IPS DF 6.9 (cell line): ENCODE data around the gene BRWD1.

Source experiments
- DNase-seq: peaks from one replicate; pipeline ENCODE4 v3.0.0-alpha.2; 2013; ENCODE audit warnings: low read depth, low spot score
- H3K27ac ChIP-seq: one replicate; pipeline ENCODE4 v1.5.1; 2013; ENCODE audit warnings: low read length, control low read depth
- H3K27me3 ChIP-seq: 2 replicates; pipeline ENCODE4 v1.6.1; 2013; ENCODE audit warnings: mild to moderate bottlenecking, low read length; ENCODE audit not compliant: control insufficient read depth, insufficient read depth
- H3K36me3 ChIP-seq: 2 replicates; pipeline ENCODE4 v1.6.1; 2013; ENCODE audit warnings: low read length; ENCODE audit not compliant: control insufficient read depth, insufficient read depth
- H3K4me1 ChIP-seq: 2 replicates; pipeline ENCODE4 v1.6.1; 2013; ENCODE audit warnings: low read length; ENCODE audit not compliant: control insufficient read depth, insufficient read depth
- H3K4me3 ChIP-seq: 2 replicates; pipeline ENCODE4 v1.5.1; 2013; ENCODE audit warnings: mild to moderate bottlenecking, low read length
- H3K9me3 ChIP-seq: 2 replicates; pipeline ENCODE4 v1.6.1; 2013; ENCODE audit warnings: low read length, inconsistent platforms; ENCODE audit not compliant: control insufficient read depth, insufficient read depth
- WGBS: extraction: QIAGEN DNeasy Blood & Tissue Kit; methylation state at CpG from one replicate; pipeline ENCODE4 v1.1.7; 2013; ENCODE audit warnings: mixed read lengths, missing lambda C conversion rate; ENCODE audit not compliant: insufficient read length, insufficient coverage; 5-methylcytosine and 5-hydroxymethylcytosine counted together

The BRWD1 gene

DNA sequence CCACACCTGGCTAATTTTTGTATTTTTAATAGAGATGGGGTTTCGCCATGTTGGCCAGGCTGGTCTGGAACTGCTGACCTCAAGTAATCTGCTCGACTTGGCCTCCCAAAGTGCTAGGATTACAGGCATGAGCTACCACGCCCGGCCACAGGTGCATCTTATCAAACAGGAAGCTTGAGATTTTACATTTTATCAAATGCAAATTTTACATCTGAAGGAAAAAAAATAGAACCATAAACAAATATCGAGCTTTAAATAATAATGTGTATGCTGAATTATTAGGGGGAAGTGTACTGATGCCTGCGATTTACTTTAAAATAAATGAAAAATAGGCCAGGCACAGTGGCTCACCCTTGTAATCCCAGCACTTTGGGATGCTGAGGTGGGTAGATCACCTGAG, 16.6 kb upstream of the BRWD1 start:
- no peak for DNase-seq
- no peaks in the 10 kb centered on the region for H3K9me3 ChIP-seq
- H3K27ac ChIP-seq, result no peak overlapping the region
- H3K36me3 ChIP-seq, result no peaks in the 10 kb centered on the region
- no peak overlapping the region for H3K4me3 ChIP-seq
- H3K27me3 ChIP-seq, result no peaks in the 10 kb centered on the region
- no peaks in the 10 kb centered on the region for H3K4me1 ChIP-seq
- WGBS, result no CpG with 5 or more reads among the region's 6 CpGs

DNA sequence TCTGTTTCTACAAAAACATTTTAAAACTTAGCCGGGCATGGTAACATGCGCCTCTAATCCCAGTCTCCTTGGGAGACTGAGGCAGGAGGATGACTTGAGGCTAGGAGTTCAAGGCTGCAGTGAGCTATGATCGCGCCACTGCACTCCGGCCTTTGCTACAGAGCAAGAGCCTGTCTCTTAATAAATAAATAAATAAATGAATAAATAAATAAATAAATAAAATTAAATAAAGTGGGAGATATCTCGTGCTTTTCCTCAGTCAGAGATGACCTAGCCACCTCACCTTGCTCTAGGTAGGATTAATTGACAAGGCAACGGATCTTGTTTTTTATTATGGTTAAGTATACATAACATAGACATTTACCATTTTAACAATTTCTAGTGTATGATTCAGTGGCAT, 14.3 kb upstream of the BRWD1 start:
- Histone ChIP-seq H3K4me3 (no peak overlapping the region), H3K27me3 (no peaks in the 10 kb centered on the region), H3K4me1 (no peaks in the 10 kb centered on the region), H3K9me3 (no peaks in the 10 kb centered on the region), H3K36me3 (no peaks in the 10 kb centered on the region), H3K27ac (no peak overlapping the region)
- no CpG with 5 or more reads among the region's 7 CpGs for WGBS
- DNase-seq, result no peak

DNA sequence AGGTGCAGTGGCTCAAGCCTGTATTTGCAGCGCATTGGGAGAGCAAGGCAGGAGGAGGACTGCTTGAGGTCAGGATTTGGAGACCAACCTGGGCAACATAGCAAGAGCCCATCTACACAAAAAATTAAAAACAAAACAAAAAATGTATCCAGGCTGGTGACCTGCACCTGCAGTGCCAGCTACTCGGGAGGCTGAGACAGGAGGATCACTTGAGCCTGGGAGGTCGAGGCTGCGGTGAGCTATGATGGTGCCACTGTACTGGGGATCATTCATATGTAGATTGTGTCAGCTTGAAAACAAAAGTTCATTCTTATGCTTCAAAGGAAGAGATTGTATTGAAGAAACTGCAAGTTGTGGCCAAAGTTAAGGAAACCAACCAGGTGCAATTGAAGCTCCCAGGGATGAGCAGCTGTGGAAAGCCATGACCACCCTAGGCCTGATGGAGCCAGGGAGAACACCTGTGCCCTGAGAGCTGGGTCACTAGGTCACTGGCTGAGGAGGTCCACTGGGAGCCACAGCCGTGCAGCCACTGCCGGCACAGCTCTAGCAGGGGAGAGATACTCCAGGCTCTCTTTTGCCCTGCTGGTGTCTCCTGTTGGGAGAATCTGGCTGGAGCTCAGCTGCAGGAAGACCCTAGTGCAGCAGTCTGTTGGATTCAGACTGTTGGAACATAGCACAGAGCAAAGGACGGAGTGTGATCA, 13.3 kb upstream of the BRWD1 start:
- WGBS, result no CpG with 5 or more reads among the region's 7 CpGs
- no peaks in the 10 kb centered on the region for H3K9me3 ChIP-seq

DNA sequence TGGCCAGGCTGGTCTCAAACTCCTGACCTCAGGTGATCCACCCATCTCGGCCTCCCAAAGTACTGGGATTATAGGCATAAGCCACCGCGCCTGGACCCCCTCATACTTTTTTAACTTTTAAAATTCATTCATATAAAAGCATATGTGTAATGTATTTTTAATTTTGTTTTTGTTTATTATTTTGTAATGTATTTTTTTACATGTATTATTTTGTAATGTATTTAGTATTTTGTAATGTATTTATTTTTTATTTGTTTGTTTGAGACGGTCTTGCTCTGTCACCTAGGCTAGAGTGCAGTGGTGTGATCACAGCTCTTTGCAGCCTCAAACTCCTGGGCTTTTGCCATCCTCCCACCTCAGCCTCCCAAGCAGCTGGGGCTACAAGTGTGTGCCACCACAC, 12.0 kb upstream of the BRWD1 start:
- no CpG with 5 or more reads among the region's 4 CpGs for WGBS
- H3K4me3 ChIP-seq, result no peak overlapping the region

More for the DNA sequence above, 13.3 kb upstream of the BRWD1 start:
- H3K4me1 ChIP-seq, result no peaks in the 10 kb centered on the region
- no peak for DNase-seq
- H3K27me3 ChIP-seq, result no peaks in the 10 kb centered on the region
- no peaks in the 10 kb centered on the region for H3K36me3 ChIP-seq
- H3K27ac ChIP-seq, result no peak overlapping the region
- no peak overlapping the region for H3K4me3 ChIP-seq

DNA sequence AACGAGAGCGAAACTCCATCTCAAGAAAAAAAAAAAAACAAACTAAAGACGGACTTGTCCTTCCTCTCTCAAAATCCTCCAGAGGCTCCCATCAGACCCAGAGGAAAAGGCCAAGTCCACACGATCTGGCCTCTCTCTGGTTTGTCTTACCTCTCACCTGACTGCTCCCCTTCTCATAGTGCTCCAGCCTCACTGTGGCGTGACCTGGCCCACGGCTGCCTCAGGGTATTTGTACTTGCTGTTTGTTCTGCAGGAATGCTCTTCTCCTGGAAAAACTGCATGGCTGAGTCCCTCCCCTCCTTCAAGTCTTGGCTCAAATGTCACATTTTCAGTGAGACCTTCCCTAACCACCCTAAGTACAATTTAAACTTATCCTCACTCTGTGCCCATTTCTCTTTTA, 8.0 kb upstream of the BRWD1 start:
- H3K36me3 ChIP-seq, result no peaks in the 10 kb centered on the region
- no peaks in the 10 kb centered on the region; the same call in 1 of the 2 replicates for H3K4me1 ChIP-seq
- DNase-seq, result no peak
- no peak overlapping the region for H3K4me3 ChIP-seq
- H3K9me3 ChIP-seq, result no peaks in the 10 kb centered on the region
- no peak overlapping the region for H3K27ac ChIP-seq
- no peaks in the 10 kb centered on the region for H3K27me3 ChIP-seq
- no CpG with 5 or more reads among the region's 6 CpGs for WGBS

More for the DNA sequence above, 12.0 kb upstream of the BRWD1 start:
- Histone ChIP-seq H3K9me3 (no peaks in the 10 kb centered on the region), H3K4me1 (no peaks in the 10 kb centered on the region; the same call in 1 of the 2 replicates), H3K27me3 (no peaks in the 10 kb centered on the region), H3K27ac (no peak overlapping the region), H3K36me3 (no peaks in the 10 kb centered on the region)
- DNase-seq, result no peak

DNA sequence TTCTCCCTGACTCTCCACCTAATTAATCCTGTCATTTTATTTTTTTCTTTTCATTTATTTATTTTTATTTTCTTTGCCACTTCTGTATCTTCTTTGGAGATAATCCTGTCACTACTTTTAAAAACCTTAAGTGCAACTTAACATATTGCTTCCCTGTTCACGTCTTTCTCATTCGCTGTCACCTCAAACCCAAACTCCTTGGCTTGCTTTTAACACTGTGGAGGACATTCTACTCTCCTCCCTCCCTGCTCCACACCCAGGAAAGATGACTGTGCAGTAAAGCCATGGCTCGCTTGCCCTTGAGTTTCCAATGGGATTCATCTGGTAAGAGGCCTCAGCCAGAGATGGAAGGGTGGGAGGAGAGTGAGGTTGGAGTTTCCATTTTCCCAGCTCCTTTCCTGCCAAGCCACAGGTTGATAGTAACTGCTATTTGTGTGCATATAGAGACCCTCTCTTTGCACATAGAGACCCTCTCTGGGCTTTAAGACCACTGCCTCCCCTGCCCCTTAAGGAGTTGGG, 6.4 kb upstream of the BRWD1 start:
- Histone ChIP-seq H3K4me1 (no peaks in the 10 kb centered on the region; the same call in 1 of the 2 replicates), H3K27ac (no peak overlapping the region), H3K27me3 (no peaks in the 10 kb centered on the region), H3K4me3 (no peak overlapping the region), H3K36me3 (no peaks in the 10 kb centered on the region), H3K9me3 (no peaks in the 10 kb centered on the region)
- DNase-seq, result no peak
- WGBS, result no CpG with 5 or more reads among the region's 3 CpGs

DNA sequence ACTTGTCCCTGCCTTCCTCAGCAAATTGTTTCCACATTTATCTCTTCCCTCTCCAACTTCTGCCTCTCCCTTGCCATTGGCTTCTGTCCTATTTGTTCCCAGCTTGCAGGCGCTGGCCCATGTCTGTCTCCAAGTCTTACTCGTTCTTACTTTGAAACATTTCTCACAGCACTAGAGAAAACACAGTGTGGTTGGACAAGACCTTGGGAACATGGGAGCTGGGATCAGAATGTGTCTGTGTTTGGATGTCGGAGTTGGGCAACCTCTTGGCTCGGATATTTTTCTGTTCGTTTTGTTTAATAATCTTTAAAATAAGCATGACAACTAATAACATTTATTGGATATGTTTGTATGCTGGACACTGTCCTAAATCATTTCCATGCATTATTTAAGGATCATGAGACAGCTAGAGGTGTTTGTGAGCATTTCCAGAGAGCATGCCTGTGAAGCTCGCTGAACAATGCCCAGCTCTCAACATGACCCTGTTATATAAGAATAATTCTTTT, 5.9 kb upstream of the BRWD1 start:
- Histone ChIP-seq H3K4me1 (peaks cover 2% of the 10 kb centered on the region), H3K27ac (no peak overlapping the region), H3K4me3 (no peak overlapping the region), H3K27me3 (no peaks in the 10 kb centered on the region), H3K9me3 (no peaks in the 10 kb centered on the region), H3K36me3 (no peaks in the 10 kb centered on the region)
- DNase-seq, result no peak
- no CpG with 5 or more reads among the region's 6 CpGs for WGBS

DNA sequence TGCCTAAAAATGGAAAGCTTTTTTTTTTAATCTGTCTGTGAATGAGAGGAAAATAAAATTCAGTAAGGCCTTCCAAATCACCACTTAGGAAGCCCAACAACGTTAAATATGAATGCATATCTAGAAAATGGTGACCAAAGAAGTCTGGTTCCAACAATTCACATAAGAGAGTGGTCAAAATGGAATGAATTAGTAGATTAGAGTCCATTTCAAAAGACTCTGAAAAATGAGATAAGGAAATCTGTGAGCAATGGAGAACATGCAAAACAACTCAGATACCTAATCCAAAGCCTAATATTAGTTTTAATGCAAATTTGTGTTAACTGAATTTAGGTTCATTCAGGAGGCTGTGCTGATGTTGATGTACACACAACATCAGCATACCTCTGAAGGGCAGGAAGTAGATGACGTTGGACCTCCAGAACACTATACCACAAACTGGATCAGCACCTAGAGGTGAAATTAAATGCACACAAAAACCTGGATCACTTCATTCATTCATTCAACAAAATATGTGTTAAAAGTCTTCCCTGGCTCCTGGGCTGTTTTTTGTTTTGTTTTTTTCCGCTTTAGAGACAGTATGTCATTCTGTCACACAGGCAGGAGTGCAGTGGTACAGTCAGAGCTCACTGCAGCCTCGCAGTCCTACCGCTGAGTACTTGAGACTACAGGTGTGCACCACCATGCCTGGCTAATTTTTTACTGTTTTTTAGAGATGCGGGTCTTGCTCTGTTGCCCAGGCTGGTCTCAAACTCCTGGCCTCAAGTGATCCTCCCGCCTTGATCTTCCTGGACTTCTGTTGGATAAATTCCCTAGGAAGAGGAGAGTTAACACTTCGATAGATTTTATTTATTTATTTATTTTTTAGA, 4.9 kb upstream of the BRWD1 start:
- WGBS, result no CpG with 5 or more reads among the region's 8 CpGs
- no peak for DNase-seq
- Histone ChIP-seq H3K4me1 (peaks cover 2% of the 10 kb centered on the region), H3K36me3 (no peaks in the 10 kb centered on the region), H3K9me3 (no peaks in the 10 kb centered on the region), H3K27ac (no peak overlapping the region), H3K4me3 (no peak overlapping the region), H3K27me3 (no peaks in the 10 kb centered on the region)

DNA sequence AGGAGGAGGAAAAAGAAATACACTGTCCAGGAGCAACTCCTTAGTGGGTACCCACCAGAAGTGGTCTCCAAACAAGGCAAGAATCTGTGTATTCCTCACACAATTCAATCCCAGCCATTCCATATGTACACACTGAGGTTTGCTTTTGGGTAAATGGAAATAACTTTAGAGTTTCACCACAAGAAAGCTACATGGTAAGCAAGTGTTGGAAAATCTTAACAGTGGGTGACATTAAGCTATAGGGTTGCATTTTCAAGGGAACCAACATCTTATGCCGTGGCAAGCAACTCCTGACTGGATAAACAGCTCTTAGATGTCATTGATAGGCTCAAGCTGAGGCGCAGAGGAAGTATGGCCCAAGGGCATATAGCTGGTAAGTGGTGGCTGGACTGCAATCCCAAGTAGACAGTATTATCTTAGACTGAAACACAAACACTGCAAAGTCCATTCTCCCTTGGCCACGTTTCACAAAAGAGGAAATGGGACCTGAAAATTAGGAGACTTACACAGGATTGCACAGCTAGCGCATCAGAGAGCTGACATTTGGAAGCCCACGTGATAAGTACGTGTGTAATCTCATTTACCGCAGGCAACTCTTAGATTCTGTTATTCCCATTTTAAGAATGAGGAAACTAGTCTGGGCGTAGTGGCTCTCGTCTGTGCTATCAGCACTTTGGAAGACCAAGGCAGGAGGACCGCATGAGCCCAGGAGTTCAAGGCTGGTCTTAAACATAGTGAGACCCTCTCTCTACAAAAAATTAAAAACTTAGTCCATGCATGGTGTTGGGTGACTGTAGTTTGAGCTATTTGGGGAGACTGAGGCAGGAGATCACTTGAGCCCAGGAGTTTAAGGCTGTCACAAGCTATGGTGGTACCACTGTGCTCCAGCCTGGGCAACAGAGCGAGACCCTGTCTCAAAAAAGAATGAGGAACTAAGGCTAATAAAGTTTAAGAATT, 4.0 kb upstream of the BRWD1 start:
- no CpG with 5 or more reads among the region's 11 CpGs for WGBS
- H3K27ac ChIP-seq, result no peak overlapping the region
- no peaks in the 10 kb centered on the region for H3K9me3 ChIP-seq
- peaks cover 2% of the 10 kb centered on the region for H3K4me1 ChIP-seq
- no peaks in the 10 kb centered on the region for H3K36me3 ChIP-seq
- H3K27me3 ChIP-seq, result no peaks in the 10 kb centered on the region
- H3K4me3 ChIP-seq, result no peak overlapping the region
- DNase-seq, result no peak

DNA sequence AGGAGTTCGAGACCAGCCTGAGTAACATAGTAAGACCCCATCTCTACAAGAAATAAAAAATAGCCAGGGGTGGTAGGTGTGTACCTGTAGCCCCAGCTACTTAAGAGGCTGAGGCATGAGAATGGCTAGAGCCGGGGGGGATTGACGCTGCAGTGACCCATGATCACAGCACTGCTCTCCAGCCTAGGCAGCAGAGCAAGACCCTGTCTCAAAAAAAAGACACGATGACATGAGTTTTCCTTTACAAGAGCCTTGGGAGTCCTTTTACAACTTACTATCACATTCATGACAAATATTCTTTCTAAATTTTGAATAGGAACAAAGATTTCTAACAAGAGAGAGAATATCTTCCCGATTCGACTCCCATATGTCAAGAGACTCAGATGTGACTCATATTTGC, 3.3 kb upstream of the BRWD1 start:
- no peak for DNase-seq
- no peak overlapping the region for H3K4me3 ChIP-seq
- H3K27ac ChIP-seq, result no peak overlapping the region
- H3K27me3 ChIP-seq, result no peaks in the 10 kb centered on the region
- WGBS, result no CpG with 5 or more reads among the region's 6 CpGs
- peaks cover 2% of the 10 kb centered on the region for H3K4me1 ChIP-seq
- no peaks in the 10 kb centered on the region for H3K9me3 ChIP-seq
- H3K36me3 ChIP-seq, result no peaks in the 10 kb centered on the region
